NB4 (cell line): Measurements from ENCODE around the gene GTSE1.

ENCODE experiments used
- DNase-seq: peaks from one replicate; pipeline ENCODE4 v3.0.0; 2010; ENCODE audit warnings: low read depth
- H3K4me3 ChIP-seq: one replicate; pipeline ENCODE4 v1.5.1; 2011; ENCODE audit warnings: mild to moderate bottlenecking, low read depth, low read length, moderate library complexity
- CTCF ChIP-seq: IDR thresholded peaks from one replicate; pipeline ENCODE4 v1.5.1; 2012; ENCODE audit warnings: low read depth, low read length
- MAX ChIP-seq: IDR thresholded peaks from 2 replicates; pipeline ENCODE4 v1.6.1; 2011; ENCODE audit warnings: low read depth, low read length
- MYC ChIP-seq: IDR thresholded peaks from 2 replicates; pipeline ENCODE4 v1.6.1; 2011; ENCODE audit warnings: low read depth, low read length
- POLR2A ChIP-seq: IDR thresholded peaks from 2 replicates; pipeline ENCODE4 v1.6.1; 2011; ENCODE audit warnings: mild to moderate bottlenecking; ENCODE audit not compliant: insufficient read length; ENCODE audit errors: extremely low read depth

GTSE1 gene

DNA sequence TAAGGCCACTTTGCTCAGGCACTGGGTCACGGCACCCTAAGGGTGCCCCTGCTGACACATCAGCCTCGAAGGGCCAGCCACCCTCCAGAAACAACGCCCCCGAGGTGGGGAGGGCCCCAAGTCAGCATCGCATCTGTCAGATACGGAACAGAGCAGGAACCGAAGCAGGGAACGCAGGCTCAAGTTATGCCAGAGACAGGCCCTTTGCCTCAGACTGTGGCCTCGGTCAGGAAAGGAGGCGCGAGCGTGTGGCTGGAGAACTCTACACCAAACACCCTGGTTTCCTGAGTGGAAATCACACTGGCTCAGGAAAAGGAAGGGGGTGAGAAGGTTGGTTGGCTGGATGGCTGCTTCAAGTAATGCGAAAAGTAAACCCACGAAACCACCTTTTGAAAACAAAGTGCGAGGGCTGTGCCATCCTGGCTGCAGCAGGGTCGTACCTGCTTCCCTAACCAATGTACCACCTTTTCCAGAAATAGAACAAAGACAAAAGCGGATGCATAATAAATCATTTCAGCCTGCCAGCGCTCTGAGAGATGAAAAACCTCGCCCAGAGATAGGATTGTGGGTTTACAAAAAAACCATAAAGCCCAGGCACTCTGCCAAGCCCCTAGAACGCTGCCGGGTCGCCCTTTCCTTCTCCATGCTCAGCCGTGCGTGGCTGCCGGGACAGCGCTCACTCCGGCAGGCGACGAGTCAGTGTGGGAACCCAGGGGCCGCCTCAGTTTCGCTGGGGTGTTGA lies 77.4 kb downstream of the GTSE1 start:
- no peak for DNase-seq
- TF ChIP-seq CTCF = no peak
- no peak for TF ChIP-seq MYC
- no peak for TF ChIP-seq POLR2A
- no peak for TF ChIP-seq MAX
- H3K4me3 ChIP-seq = no peak overlapping the region

DNA sequence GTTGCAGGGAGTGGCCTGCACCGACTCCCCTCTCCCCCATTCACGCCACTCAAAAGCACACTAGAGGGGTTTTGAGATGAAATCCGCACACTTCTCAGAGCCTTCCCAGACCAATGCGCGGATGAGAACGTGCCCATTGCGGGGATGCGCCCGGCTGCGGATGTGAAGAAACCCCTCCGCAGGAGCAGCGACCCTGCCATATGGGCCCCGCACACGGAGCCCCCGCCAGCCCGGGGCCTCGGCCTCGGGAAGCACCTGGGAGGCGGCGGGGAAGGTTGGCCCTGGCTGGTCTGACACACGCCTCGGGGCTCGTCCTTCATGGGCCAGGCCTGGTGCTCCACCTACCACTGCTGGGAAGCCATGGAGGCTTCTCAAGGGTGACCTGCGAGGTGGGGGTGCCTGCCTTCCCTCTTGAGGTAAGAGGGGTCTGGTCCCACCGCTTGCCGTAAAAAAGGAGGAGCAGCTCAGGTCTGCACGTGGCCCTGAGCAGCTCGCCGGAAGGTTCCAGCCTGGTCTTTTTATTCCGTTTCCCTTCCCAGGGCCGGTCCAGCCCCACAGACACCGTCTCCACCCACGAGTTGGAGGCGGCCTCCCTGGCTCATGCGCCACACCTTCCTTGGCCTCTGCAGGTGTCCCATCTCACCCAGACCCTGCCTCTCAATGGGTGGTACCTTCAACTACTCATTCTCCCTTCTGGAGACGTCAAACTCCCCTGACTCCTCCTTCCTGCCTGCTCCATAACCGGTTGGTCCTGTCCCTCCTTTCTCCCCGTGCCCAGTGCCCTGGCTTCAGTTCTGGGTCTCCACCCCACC lies 78.2 kb downstream of the GTSE1 start:
- no peak for TF ChIP-seq MAX
- DNase-seq = no peak
- H3K4me3 ChIP-seq = no peak overlapping the region

DNA sequence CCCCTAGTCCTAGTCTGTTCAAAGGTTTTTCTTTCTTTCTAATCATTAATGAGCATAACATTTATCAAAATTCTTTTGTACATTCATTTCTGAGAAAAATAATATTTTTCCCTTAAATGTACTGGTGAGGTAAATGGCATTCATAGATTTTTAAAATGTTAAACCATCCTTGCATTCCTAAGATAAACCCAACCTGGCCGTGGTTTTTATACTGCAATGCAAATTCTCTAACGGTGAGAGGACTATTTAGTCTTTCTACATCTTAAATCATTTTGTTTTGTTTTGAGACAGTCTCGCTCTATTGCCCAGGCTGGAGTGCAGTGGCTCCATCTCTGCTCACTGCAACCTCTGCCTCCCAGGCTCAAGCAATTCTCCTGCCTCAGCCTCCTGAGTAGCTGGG lies 79.4 kb downstream of the GTSE1 start:
- no peak for DNase-seq
- no peak overlapping the region for H3K4me3 ChIP-seq
- TF ChIP-seq MAX (no peak), POLR2A (no peak), CTCF (no peak), MYC (no peak)

GRCh38 chr22:46376908-46377524 lies 80.3 kb downstream of the GTSE1 start:
- no peak overlapping the region for H3K4me3 ChIP-seq
- no peak for DNase-seq
- TF ChIP-seq MYC = no peak
- no peak for TF ChIP-seq MAX

DNA sequence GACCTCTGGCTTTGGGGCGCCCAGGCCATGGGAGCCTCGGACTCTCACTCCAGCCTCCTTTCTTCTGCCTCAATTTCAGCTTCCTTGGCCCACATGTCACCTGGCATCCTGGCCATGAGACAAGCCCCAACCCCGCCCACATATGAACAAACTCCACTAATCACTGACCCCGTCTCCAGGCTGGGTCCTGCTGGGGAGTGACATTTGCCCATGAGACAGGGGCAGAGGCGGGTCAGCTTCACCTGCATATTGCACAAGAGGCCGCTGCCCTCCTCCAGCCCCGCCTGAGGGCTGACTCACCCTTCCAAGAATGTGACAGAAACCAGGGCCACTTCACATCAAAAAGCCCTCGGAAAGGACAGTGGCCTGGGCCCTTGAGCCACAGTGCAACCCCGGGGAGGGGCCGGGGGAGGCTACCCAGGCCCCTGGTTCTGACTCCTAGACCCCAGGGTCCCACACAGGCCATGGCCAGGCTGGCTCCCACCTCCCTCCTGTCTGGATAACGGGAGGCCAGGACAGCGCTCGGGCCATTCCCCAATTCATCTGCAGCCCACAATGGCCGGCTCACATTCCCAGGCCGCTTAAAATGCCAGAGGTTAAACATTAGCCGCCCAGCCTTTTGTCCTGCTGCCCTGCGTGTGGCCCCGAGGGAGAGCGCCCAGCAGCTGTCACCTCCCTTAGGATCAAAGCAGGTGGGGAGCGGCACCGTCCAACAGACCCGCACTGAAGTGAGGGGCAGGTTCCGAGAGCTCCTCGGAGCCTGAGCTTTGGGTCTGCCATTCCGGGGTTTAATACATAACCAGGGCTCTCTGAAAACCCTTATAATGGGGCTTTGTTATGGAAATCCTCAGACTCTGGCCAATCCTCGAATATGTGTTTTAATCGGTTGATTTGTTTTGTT lies 81.1 kb downstream of the GTSE1 start:
- TF ChIP-seq POLR2A (no peak), CTCF (no peak), MYC (no peak), MAX (no peak)
- DNase-seq = no peak
- H3K4me3 ChIP-seq = no peak overlapping the region

DNA sequence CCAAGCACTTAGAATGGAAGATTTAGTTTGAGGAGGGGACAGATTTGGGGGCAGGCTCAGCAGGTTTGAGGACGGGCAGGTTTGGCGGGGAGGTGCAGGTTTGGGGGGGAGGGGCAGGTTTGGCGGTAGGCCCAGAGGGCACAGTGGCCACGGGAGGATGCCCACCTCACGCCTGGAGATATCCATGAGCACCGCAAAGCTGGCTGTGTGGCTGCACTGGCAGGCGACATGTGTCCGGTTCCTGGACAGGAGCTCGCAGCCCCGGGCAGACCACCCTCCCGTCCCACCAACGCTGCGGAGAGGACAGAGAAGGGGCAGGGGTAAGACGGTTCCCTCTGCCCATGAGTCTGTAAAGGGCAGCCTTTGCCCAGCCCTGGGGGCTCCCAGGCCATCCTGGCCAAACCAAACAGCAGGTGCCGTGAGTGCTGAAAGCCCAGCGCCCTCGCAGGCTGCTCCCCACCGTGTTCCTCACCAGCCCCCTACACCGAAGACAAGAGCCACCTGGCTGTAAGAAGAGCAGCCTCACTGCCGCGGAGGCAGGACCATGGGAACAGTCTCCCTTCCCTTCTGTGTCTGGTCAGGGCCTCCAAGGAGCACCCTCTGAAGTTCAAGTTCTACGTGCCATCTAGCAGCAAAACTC lies 81.9 kb downstream of the GTSE1 start:
- no peak for DNase-seq
- no peak overlapping the region for H3K4me3 ChIP-seq
- no peak for TF ChIP-seq CTCF
- no peak for TF ChIP-seq MAX
- TF ChIP-seq MYC = no peak
- no peak for TF ChIP-seq POLR2A
